HepG2 (cell line): ENCODE results near the gene PANK4. TPM values are rescaled to one million over a fixed set of nuclear protein-coding genes. Genes with fewer than 3 reads are reported as not detected.

Experiments
- ATAC-seq: fragments of 200-7000 bp; cut with Tn5 transposase; 3 replicates; pipeline ENCODE4 v1.9.1; 2020; ENCODE audit warnings: mild to moderate bottlenecking, moderate library complexity
- BruUV-seq: library from RNA; stranded (reverse); fragments of 400-500 nt; replicated peaks from 2 replicates; lab custom pipeline; 2021; lab: Mats Ljungman, UMichigan
- CTCF ChIA-PET: fragments of 300-600 bp; formaldehyde crosslinking; extraction: SDS; loops from one replicate; lab custom pipeline; 2021; ENCODE audit warnings: low total read pairs, inconsistent platforms, low intra/inter-chr PET ratio; lab: Yijun Ruan, JAX
- POLR2A ChIA-PET: fragments of 350-600 bp; sonication (Branson Sonifier 250); formaldehyde crosslinking; loops from one replicate; lab custom pipeline; 2020; ENCODE audit warnings: antibody characterized with exemption, inconsistent platforms; lab: Yijun Ruan, JAX
- DNase-seq: peaks from one replicate; pipeline ENCODE4 v3.0.0-alpha.2; 2015; ENCODE audit warnings: low spot score
- FAIRE-seq: peaks from 3 replicates; lab custom pipeline; 2011; peaks lifted over from hg19 to GRCh38; lab: Jason Lieb, UNC
- H2AFZ ChIP-seq: one replicate; pipeline ENCODE4 v1.6.1; 2011; ENCODE audit warnings: low read length, inconsistent platforms
- H3K27ac ChIP-seq: fragments of 300-600 bp; 3 replicates; pipeline ENCODE4 v1.8.0; 2011; ENCODE audit warnings: mixed run types, mild to moderate bottlenecking, mixed read lengths, low read length, inconsistent platforms; ENCODE audit not compliant: insufficient read depth; ENCODE audit errors: extremely low read length
- H3K27me3 ChIP-seq, 2 experiments: fragments of 200-600 bp in 1 of 2; 2 replicates in 1 of 2; 3 replicates in 1 of 2; pipeline versions ENCODE4 v1.6.0 to v1.8.0; 2011; ENCODE audit warnings: low read length in 2 of 2, mild to moderate bottlenecking in 2 of 2, moderate library complexity in 2 of 2, inconsistent platforms in 1 of 2; ENCODE audit not compliant: insufficient read depth in 2 of 2, control insufficient read depth in 1 of 2
- H3K36me3 ChIP-seq, 2 experiments: fragments of 200-600 bp in 1 of 2; replicated peaks in 1 of 2; 2 replicates in 1 of 2; 3 replicates in 1 of 2; pipeline versions ENCODE4 v1.5.1 to v1.8.0; 2011; ENCODE audit warnings: low read length in 2 of 2, inconsistent platforms in 1 of 2; ENCODE audit not compliant: insufficient read depth in 2 of 2, control insufficient read depth in 1 of 2
- H3K4me1 ChIP-seq: 2 replicates; pipeline ENCODE4 v1.5.1; 2012; ENCODE audit warnings: low read length, inconsistent platforms; ENCODE audit not compliant: insufficient read depth
- H3K4me2 ChIP-seq: 2 replicates; pipeline ENCODE4 v1.6.0; 2011; ENCODE audit warnings: low read depth, low read length, inconsistent platforms
- H3K4me3 ChIP-seq, 3 experiments: fragments of 200-600 bp in 1 of 3; sonication (generic), shearing (Covaris generic) in 1 of 3; replicated peaks in 1 of 3; 2 replicates each; pipeline ENCODE4 v1.5.1; 2011 to 2016; ENCODE audit warnings: low read length in 3 of 3, inconsistent platforms in 2 of 3, low read depth in 2 of 3, mild to moderate bottlenecking in 2 of 3, control low read depth in 1 of 3, mixed read lengths in 1 of 3; ENCODE audit not compliant: insufficient read depth in 1 of 3
- H3K79me2 ChIP-seq: one replicate; pipeline ENCODE4 v1.6.1; 2011; ENCODE audit warnings: low read length, inconsistent platforms; ENCODE audit not compliant: insufficient read depth
- H3K9ac ChIP-seq: 2 replicates; pipeline ENCODE4 v1.6.0; 2011; ENCODE audit warnings: mild to moderate bottlenecking, low read depth, low read length, inconsistent platforms; ENCODE audit not compliant: insufficient read depth
- H3K9me3 ChIP-seq: 2 replicates; pipeline ENCODE4 v1.5.1; 2012; ENCODE audit warnings: mild to moderate bottlenecking, low read length
- H4K20me1 ChIP-seq: 2 replicates; pipeline ENCODE4 v1.6.0; 2011; ENCODE audit warnings: inconsistent platforms, mild to moderate bottlenecking, low read length, moderate library complexity; ENCODE audit not compliant: insufficient read depth
- HNF4G ChIP-seq, 2 experiments: sonication (generic) in 1 of 2; formaldehyde crosslinking in 1 of 2; IDR thresholded peaks; 2 replicates each; pipeline versions ENCODE4 v1.4.0 to v1.6.1; 2011 to 2020; ENCODE audit warnings: borderline replicate concordance in 2 of 2, low read depth in 2 of 2, mild to moderate bottlenecking in 2 of 2, low read length in 1 of 2, missing genetic modification reagents in 1 of 2, moderate library complexity in 1 of 2
- HOXA3 ChIP-seq: sonication (generic); formaldehyde crosslinking; IDR thresholded peaks from 2 replicates; pipeline ENCODE4 v1.5.0; 2020; ENCODE audit warnings: missing genetic modification reagents
- KDM4B ChIP-seq: sonication (generic); formaldehyde crosslinking; IDR thresholded peaks from 2 replicates; pipeline ENCODE4 v1.4.0; 2020; ENCODE audit warnings: missing genetic modification reagents
- KLF9 ChIP-seq: IDR thresholded peaks from 2 replicates; pipeline ENCODE4 v1.6.1; 2016; ENCODE audit warnings: low read depth
- MBNL3 ChIP-seq: fragments of 250-450 bp; sonication (Bioruptor Pico); conservative IDR thresholded peaks from 2 replicates; pipeline ENCODE4 v1.8.0; 2022; ENCODE audit warnings: mild to moderate bottlenecking, inconsistent platforms
- MXD4 ChIP-seq: IDR thresholded peaks from 2 replicates; pipeline ENCODE4 v1.6.1; 2016; ENCODE audit warnings: mild to moderate bottlenecking, missing biosample characterization, missing genetic modification reagents
- PPARG ChIP-seq: conservative IDR thresholded peaks from 2 replicates; pipeline ENCODE4 v1.6.1; 2016; ENCODE audit warnings: missing biosample characterization, missing genetic modification reagents
- SCMH1 ChIP-seq: sonication (generic); formaldehyde crosslinking; IDR thresholded peaks from 2 replicates; pipeline ENCODE4 v1.9.0; 2021; ENCODE audit warnings: missing genetic modification reagents, mild to moderate bottlenecking, borderline replicate concordance
- ZBTB20 ChIP-seq: sonication (generic); formaldehyde crosslinking; IDR thresholded peaks from 2 replicates; pipeline ENCODE4 v1.8.1; 2023; ENCODE audit warnings: missing genetic modification reagents, low read depth, mild to moderate bottlenecking, borderline replicate concordance
- ZNF101 ChIP-seq: sonication (generic); formaldehyde crosslinking; IDR thresholded peaks from 2 replicates; pipeline ENCODE4 v1.4.0; 2020; ENCODE audit warnings: mild to moderate bottlenecking, low read depth, missing genetic modification reagents, borderline replicate concordance
- ZNF326 ChIP-seq: sonication (generic); formaldehyde crosslinking; IDR thresholded peaks from 2 replicates; pipeline ENCODE4 v1.4.0; 2020; ENCODE audit warnings: missing genetic modification reagents, borderline replicate concordance
- ZNF354B ChIP-seq: sonication (generic); formaldehyde crosslinking; IDR thresholded peaks from 2 replicates; pipeline ENCODE4 v1.8.0; 2022; ENCODE audit warnings: mild to moderate bottlenecking, missing genetic modification reagents
- ZNF383 ChIP-seq: sonication (generic); formaldehyde crosslinking; IDR thresholded peaks from 2 replicates; pipeline ENCODE4 v1.4.0; 2020; ENCODE audit warnings: missing genetic modification reagents, mild to moderate bottlenecking, borderline replicate concordance
- ZNF552 ChIP-seq: sonication (generic); formaldehyde crosslinking; IDR thresholded peaks from 2 replicates; pipeline ENCODE4 v1.9.0; 2022; ENCODE audit warnings: missing genetic modification reagents, mild to moderate bottlenecking, borderline replicate concordance
- WGBS: methylation state at CpG from one replicate; pipeline ENCODE4 v1.1.6; 2017; ENCODE audit warnings: low lambda C conversion rate; 5-methylcytosine and 5-hydroxymethylcytosine counted together
- in situ Hi-C: cut with HindIII; loops from 2 replicates; pipeline ENCODE4 v1.10.0; 2017; ENCODE audit warnings: low pct_unique_long_range_greater_than_20kb; ENCODE audit not compliant: extremely low pct_ligation_motif_present
- intact Hi-C: fragments of 100-400 bp; cut with micrococcal nuclease; formaldehyde crosslinking; loops from one replicate; pipeline ENCODE4 v1.10.0; 2022; ENCODE audit not compliant: unreplicated experiment
- polyA plus RNA-seq, 8 experiments: library from polyadenylated mRNA; depleted of rRNA in 3 of 8; stranded (reverse) in 7 of 8; unstranded in 1 of 8; fragments of >200 nt; fragmentation: Illumina TruSeq in 4 of 8; extraction: Trizol in 4 of 8; gene quantifications; 2 replicates each; pipeline versions ENCODE4 v1.2.1 to v1.2.3, GENCODE V29; 2011 to 2016; ENCODE audit warnings: low read depth in 4 of 8, missing spikeins in 1 of 8, mixed read lengths in 1 of 8; ENCODE audit not compliant: insufficient read depth in 1 of 8
- total RNA-seq, 5 experiments: library from RNA; depleted of rRNA; stranded (reverse); fragments of >200 nt; fragmentation: Illumina TruSeq; extraction: Trizol; gene quantifications; 2 replicates each; pipeline ENCODE4 v1.2.3, GENCODE V29; 2016; ENCODE audit warnings: low read depth in 1 of 5

PANK4 gene
- total and polyA plus RNA-seq, 2 of the 13 experiments (the other 11 are each of a cell fraction or from before 2014, with no cell fraction given): 17.4 to 19.3 TPM

DNA sequence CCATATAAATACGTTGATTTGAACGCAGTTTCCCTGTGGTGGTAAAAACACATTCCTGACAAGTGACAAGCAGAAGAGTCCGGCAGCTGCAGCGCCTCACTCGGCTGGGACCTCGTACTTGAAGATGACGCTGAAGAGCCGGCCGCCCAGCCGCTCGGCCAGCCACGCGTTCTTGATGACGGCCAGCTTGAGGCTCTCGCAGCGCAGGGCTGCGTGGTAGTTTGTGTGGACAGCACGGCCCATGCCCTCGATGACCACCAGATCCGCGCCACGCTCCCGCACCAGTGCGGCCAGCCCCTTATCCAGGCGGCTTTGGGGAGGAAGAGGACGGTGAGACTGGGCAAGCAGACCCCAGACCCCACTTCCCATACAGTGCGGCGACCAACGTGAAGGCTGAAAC, 17.6 kb downstream of the PANK4 start:
- WGBS: 96% methylated on average over 18 of the region's 29 CpGs
- TF ChIP-seq ZNF354B (CRISPR knock-in tag) (no peak), KDM4B (CRISPR knock-in tag) (no peak), HOXA3 (CRISPR knock-in tag) (no peak), PPARG (CRISPR knock-in tag) (no peak), ZNF101 (no peak), MBNL3 (CRISPR knock-in tag) (no peak), HNF4G (IDR thresholded peaks at IDR 0.05; ENCODE audit: borderline replicate concordance, low read depth, low read length) (no peak), HNF4G (CRISPR knock-in tag; IDR thresholded peaks at IDR 0.05; ENCODE audit: borderline replicate concordance, low read depth) (no peak), ZNF326 (CRISPR knock-in tag) (no peak), MXD4 (CRISPR knock-in tag) (no peak), ZNF552 (CRISPR knock-in tag) (no peak), KLF9 (CRISPR knock-in tag) (no peak), SCMH1 (CRISPR knock-in tag) (no peak), ZNF383 (CRISPR knock-in tag) (no peak), ZBTB20 (CRISPR knock-in tag) (no peak)

More for the DNA sequence above, 17.6 kb downstream of the PANK4 start:
- DNase-seq (no peak), ATAC-seq (no peak), FAIRE-seq (no peak)
- H3K4me1 ChIP-seq: no peaks in the 10 kb centered on the region
- no peak overlapping the region for H3K9ac ChIP-seq
- BruUV-seq: no TSS peak
- H3K9me3 ChIP-seq: no peaks in the 10 kb centered on the region
- no peaks in the 10 kb centered on the region for H4K20me1 ChIP-seq
- H3K36me3 ChIP-seq: peaks cover 13 to 35% of the 10 kb centered on the region in 2 experiments
- H3K4me3 ChIP-seq: no peak overlapping the region
- ChIA-PET POLR2A (no interaction called here), CTCF (no interaction called here)
- H3K27ac ChIP-seq: no peak overlapping the region
- intact Hi-C loops (no loop called here), in situ Hi-C loops (loop anchor here (25.0 kb wide), 1 partner anchor 321 kb away; the partner anchor contains the start of gene FAAP20)
- peaks cover 8 to 20% of the 10 kb centered on the region in 2 experiments for H3K27me3 ChIP-seq
- no peaks in the 10 kb centered on the region for H3K79me2 ChIP-seq
- no peak overlapping the region for H3K4me2 ChIP-seq
- H2AFZ ChIP-seq: no peak overlapping the region
